Spleen (tissue), 11 donors: ENCODE results near the gene NFIA. TPM values are rescaled to one million over a fixed set of nuclear protein-coding genes. Genes with fewer than 3 reads are reported as not detected.

Experiments
- DNase-seq: peaks from one replicate; pipeline ENCODE4 v3.0.0-alpha.2; 2020
- H3K27ac ChIP-seq, 8 donors: fragments of 200-600 bp; sonication (generic) in 7 of 8; 1 replicate in 4 of 8; 2 replicates in 4 of 8; pipeline versions ENCODE4 v1.5.0 to v1.8.0; 2016 to 2021; ENCODE audit warnings: inconsistent platforms in 4 of 8, mild to moderate bottlenecking in 4 of 8, moderate library complexity in 1 of 8
- H3K27me3 ChIP-seq, 7 donors: fragments of 200-600 bp; sonication (generic) in 6 of 7; replicated peaks in 1 of 7; 1 replicate in 4 of 7; 2 replicates in 3 of 7; pipeline versions ENCODE4 v1.5.0 to v1.8.0; 2016 to 2021; ENCODE audit warnings: inconsistent platforms in 3 of 7, mild to moderate bottlenecking in 1 of 7
- H3K36me3 ChIP-seq, 6 donors: fragments of 200-600 bp; sonication (generic) in 5 of 6; 1 replicate in 4 of 6; 2 replicates in 2 of 6; pipeline versions ENCODE4 v1.5.0 to v1.8.0; 2016 to 2021; ENCODE audit warnings: inconsistent platforms in 2 of 6
- H3K4me1 ChIP-seq, 6 donors: fragments of 200-600 bp; sonication (generic) in 5 of 6; 1 replicate in 3 of 6; 2 replicates in 3 of 6; pipeline versions ENCODE4 v1.5.0 to v1.8.0; 2016 to 2021; ENCODE audit warnings: inconsistent platforms in 3 of 6
- H3K4me3 ChIP-seq, 8 donors: fragments of 200-600 bp; sonication (generic) in 7 of 8; 1 replicate in 4 of 8; 2 replicates in 4 of 8; pipeline versions ENCODE4 v1.5.0 to v1.8.0; 2016 to 2021; ENCODE audit warnings: inconsistent platforms in 4 of 8, mild to moderate bottlenecking in 4 of 8, moderate library complexity in 2 of 8
- H3K9me3 ChIP-seq, 8 donors: fragments of 200-600 bp; sonication (generic) in 7 of 8; 1 replicate in 4 of 8; 2 replicates in 4 of 8; pipeline versions ENCODE4 v1.5.0 to v1.8.0; 2016 to 2021; ENCODE audit warnings: inconsistent platforms in 4 of 8
- CTCF ChIP-seq, 11 experiments: fragments of 200-600 bp in 7 of 11; fragments of 450-650 bp in 4 of 11; sonication (generic) in 4 of 11; IDR thresholded peaks in 8 of 11; conservative IDR thresholded peaks in 3 of 11; 1 replicate in 7 of 11; 2 replicates in 4 of 11; pipeline versions ENCODE4 v1.4.0 to v1.8.0; 2016 to 2021; ENCODE audit warnings: antibody characterized with exemption in 11 of 11, inconsistent platforms in 4 of 11, mild to moderate bottlenecking in 1 of 11
- POLR2A ChIP-seq, 3 donors: fragments of 450-650 bp; IDR thresholded peaks; one replicate each; pipeline ENCODE4 v1.5.1; 2017; ENCODE audit warnings: antibody characterized with exemption in 3 of 3, mild to moderate bottlenecking in 1 of 3
- POLR2AphosphoS5 ChIP-seq, 3 donors: sonication (generic); formaldehyde crosslinking; IDR thresholded peaks; one replicate each; pipeline ENCODE4 v1.5.1; 2017; ENCODE audit warnings: antibody characterized with exemption in 3 of 3
- WGBS, 5 donors: extraction: QIAGEN DNeasy Blood & Tissue Kit in 3 of 5; methylation state at CpG; one replicate each; pipeline versions ENCODE4 v1.1.5 to v1.1.7; 2013 to 2018; 5-methylcytosine and 5-hydroxymethylcytosine counted together
- intact Hi-C: fragments of 100-400 bp; cut with DNase I; formaldehyde crosslinking; loops from one replicate; pipeline ENCODE4 v1.15.0; 2023; ENCODE audit warnings: low total_unique reads
- polyA plus RNA-seq, 3 donors: library from polyadenylated mRNA; stranded (reverse); fragments of 200-250 nt; gene quantifications; one replicate each; pipeline ENCODE4 v1.2.1, GENCODE V29; 2013
- total RNA-seq, 7 donors: library from RNA; depleted of rRNA in 3 of 7; stranded (reverse); fragments of >200 nt in 3 of 7; fragmentation: NEBNext Ultra II Directional in 4 of 7; extraction: Animal tissue kit (Norgen Biotek cat#: 25700) in 4 of 7; gene quantifications; one replicate each; pipeline versions ENCODE4 v1.1.0 to v1.2.1, GENCODE V29; 2016 to 2021
- donor health status: healthy with polysubstance abuse.
- donor health status: DM: no; HTN: no; CAD: no; lungs with moderate emphysema.
- donor health status: DM: no; HTN: no; CAD: no.
- donor health status: Bipolar disorder and iron deficiency.
- donor health status: healthy.
- donor health status: DM: no; HTN: no; CAD: no.
- donor health status: DM: yes; HTN: yes; CAD: no.

The NFIA gene
- total and polyA plus RNA-seq, 10 donors, result 3.1 to 76.8 (median 35.5) TPM

- H3K27ac ChIP-seq, result peak overlapping the region in 3 of 8 donors; percentile 22 to 58 (median 55)
- H3K27me3 ChIP-seq, result no peaks in the 10 kb centered on the region
- 47 to 93% (median 74%) methylated on average over 4 of the region's 4 CpGs for WGBS, 5 donors
- peaks cover 0 to 36% (median 16%) of the 10 kb centered on the region in 6 donors for H3K36me3 ChIP-seq
- TF ChIP-seq POLR2A (IDR thresholded peaks at IDR 0.05) (no peak), CTCF (IDR thresholded peaks at IDR 0.05 in 8 of 11, conservative IDR thresholded peaks at IDR 0.05 in 3 of 11) (no peak), POLR2AphosphoS5 (IDR thresholded peaks at IDR 0.05) (no peak)
- peaks cover 0 to 18% (median 1%) of the 10 kb centered on the region in 6 donors for H3K4me1 ChIP-seq
- no peaks in the 10 kb centered on the region for H3K9me3 ChIP-seq
- no peak overlapping the region for H3K4me3 ChIP-seq
- no peak for DNase-seq
- intact Hi-C loops, result no loop called here
Measured at GRCh38 chr1:61404597-61405376, 322.4 kb downstream of the NFIA start.

- Histone ChIP-seq H3K27me3 (no peaks in the 10 kb centered on the region), H3K36me3 (peaks cover 0 to 40% (median 16%) of the 10 kb centered on the region in 6 donors), H3K4me1 (peaks cover 0 to 18% (median 0%) of the 10 kb centered on the region in 6 donors), H3K27ac (no peak overlapping the region), H3K9me3 (no peaks in the 10 kb centered on the region), H3K4me3 (no peak overlapping the region)
- 94 to 98% (median 97%) methylated on average over 9 to 10 of the region's 10 CpGs for WGBS, 5 donors
- no peak for DNase-seq
- intact Hi-C loops, result no loop called here
- TF ChIP-seq POLR2AphosphoS5 (IDR thresholded peaks at IDR 0.05) (no peak), CTCF (IDR thresholded peaks at IDR 0.05 in 8 of 11, conservative IDR thresholded peaks at IDR 0.05 in 3 of 11) (no peak), POLR2A (IDR thresholded peaks at IDR 0.05) (no peak)
Measured at GRCh38 chr1:61406467-61406866, 324.1 kb downstream of the NFIA start.

GRCh38 chr1:61412601-61413000 is 330.2 kb downstream of the NFIA start:
- H3K27ac ChIP-seq, result no peak overlapping the region
- H3K27me3 ChIP-seq, result no peaks in the 10 kb centered on the region
- no peak overlapping the region for H3K4me3 ChIP-seq
- intact Hi-C loops, result no loop called here
- H3K36me3 ChIP-seq, result peaks cover 0 to 24% (median 8%) of the 10 kb centered on the region in 6 donors
- TF ChIP-seq POLR2A (IDR thresholded peaks at IDR 0.05), result no peak
- no peak for TF ChIP-seq POLR2AphosphoS5 (IDR thresholded peaks at IDR 0.05)
- no peak for DNase-seq
- no peaks in the 10 kb centered on the region for H3K4me1 ChIP-seq
- no peaks in the 10 kb centered on the region for H3K9me3 ChIP-seq
- 90 to 100% (median 96%) methylated on average over 1 of the region's 1 CpG for WGBS, 5 donors

- no peaks in the 10 kb centered on the region for H3K27me3 ChIP-seq
- H3K9me3 ChIP-seq, result no peaks in the 10 kb centered on the region
- TF ChIP-seq CTCF (IDR thresholded peaks at IDR 0.05 in 8 of 11, conservative IDR thresholded peaks at IDR 0.05 in 3 of 11), result no peak
- TF ChIP-seq POLR2AphosphoS5 (IDR thresholded peaks at IDR 0.05), result no peak
- TF ChIP-seq POLR2A (IDR thresholded peaks at IDR 0.05), result no peak
- 59 to 73% (median 68%) methylated on average over 4 of the region's 4 CpGs for WGBS, 5 donors
- no peaks in the 10 kb centered on the region for H3K36me3 ChIP-seq
- intact Hi-C loops, result no loop called here
- DNase-seq, result no peak
- peaks cover 0 to 14% (median 5%) of the 10 kb centered on the region in 6 donors for H3K4me1 ChIP-seq
- H3K4me3 ChIP-seq, result no peak overlapping the region
- H3K27ac ChIP-seq, result no peak overlapping the region
Measured at GRCh38 chr1:61419196-61419595, 336.8 kb downstream of the NFIA start.
